RWPE1 (cell line): Measurements from ENCODE around the gene TRAPPC3.

Source experiments
- CTCF ChIA-PET: fragments of 350-600 bp; sonication (Branson Sonifier 250); formaldehyde crosslinking; extraction: SDS; loops from one replicate; lab custom pipeline; 2021; lab: Yijun Ruan, JAX
- POLR2A ChIA-PET: fragments of 400-600 bp; formaldehyde crosslinking; extraction: SDS; loops from one replicate; lab custom pipeline; 2020; ENCODE audit warnings: antibody characterized with exemption; ENCODE audit not compliant: low non-redundant PET; lab: Yijun Ruan, JAX
- DNase-seq: peaks from one replicate; pipeline ENCODE4 v3.0.0; 2012; ENCODE audit warnings: low spot score
- H3K27ac ChIP-seq: fragments of 450-650 bp; 2 replicates; pipeline ENCODE4 v1.5.1; 2017
- CTCF ChIP-seq: fragments of 450-650 bp; conservative IDR thresholded peaks from 2 replicates; pipeline ENCODE4 v1.5.1; 2017; ENCODE audit warnings: low read depth, mild to moderate bottlenecking

The TRAPPC3 gene

DNA sequence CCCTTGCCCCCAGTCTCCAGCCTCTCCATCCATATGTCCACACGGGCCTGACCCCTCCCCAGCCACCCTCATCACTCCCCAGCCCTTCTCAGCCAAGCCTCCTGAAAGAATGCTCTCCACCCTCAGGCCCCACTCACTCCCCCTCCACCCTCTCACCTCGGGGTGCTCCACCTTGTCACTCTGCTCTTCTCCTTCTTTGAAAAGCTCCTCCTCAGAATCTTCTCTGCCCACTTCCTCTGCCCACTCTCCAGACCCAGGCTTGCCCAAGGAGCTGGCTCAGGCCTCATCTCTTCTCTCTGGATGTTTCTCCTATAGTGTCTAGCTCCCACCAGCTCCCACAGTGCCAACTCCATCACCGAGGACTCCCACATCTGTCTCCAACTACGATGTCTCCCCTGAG, 38.1 kb downstream of the TRAPPC3 start:
- no peak for TF ChIP-seq CTCF
- H3K27ac ChIP-seq: no peak overlapping the region
- ChIA-PET CTCF (no interaction called here), POLR2A (no interaction called here)
- no peak for DNase-seq

DNA sequence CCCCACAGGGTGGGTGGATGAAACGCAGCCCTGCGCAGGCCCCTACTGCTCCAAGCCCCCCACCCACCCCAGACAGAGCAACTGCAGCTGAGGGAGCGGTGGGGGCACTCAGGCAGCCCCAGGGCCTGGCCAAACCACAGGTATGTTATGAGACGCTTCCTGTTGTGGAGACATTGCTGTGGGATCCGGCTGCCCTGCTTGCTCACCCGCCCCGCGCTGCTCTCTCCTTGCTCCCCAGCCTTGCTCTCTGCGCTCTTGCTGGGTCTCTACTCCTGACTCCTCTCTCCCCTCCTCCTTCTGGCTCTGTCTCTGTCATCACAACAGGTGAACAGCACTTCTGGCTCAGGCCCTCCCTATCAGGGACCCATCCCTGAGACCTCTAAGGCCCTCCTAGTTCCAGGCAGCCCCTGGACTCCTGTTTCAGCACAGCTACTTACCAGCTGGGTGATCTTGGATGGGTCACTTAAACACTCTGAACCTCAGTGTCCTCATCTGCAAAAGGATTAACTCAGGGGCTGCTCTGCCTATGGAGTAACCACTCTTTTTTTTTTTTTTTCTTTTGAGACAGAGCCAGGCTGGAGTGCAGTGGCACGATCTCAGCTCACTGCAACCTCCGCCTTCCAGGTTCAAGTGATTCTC, 40.1 kb downstream of the TRAPPC3 start:
- ChIA-PET CTCF (interaction anchor here (0.6 to 0.7 kb wide), 2 partner anchors 26 to 1189 kb away, joined by 5 to 6 read pairs; no protein-coding TSS in a partner anchor), POLR2A (interaction anchor here (0.6 kb wide), 1 partner anchor 26 kb away, joined by 7 read pairs; no protein-coding TSS in a partner anchor)
- H3K27ac ChIP-seq: peak overlapping the region; percentile 51
- no peak for TF ChIP-seq CTCF
- DNase-seq: peak; percentile 67

GRCh38 chr1:36108314-36108713, 41.0 kb downstream of the TRAPPC3 start:
- no peak for TF ChIP-seq CTCF
- DNase-seq: no peak
- ChIA-PET CTCF (interaction anchor here (0.7 kb wide), 1 partner anchor 27 kb away, joined by 6 read pairs; no protein-coding TSS in a partner anchor), POLR2A (no interaction called here)
- H3K27ac ChIP-seq: peak overlapping the region; percentile 51

DNA sequence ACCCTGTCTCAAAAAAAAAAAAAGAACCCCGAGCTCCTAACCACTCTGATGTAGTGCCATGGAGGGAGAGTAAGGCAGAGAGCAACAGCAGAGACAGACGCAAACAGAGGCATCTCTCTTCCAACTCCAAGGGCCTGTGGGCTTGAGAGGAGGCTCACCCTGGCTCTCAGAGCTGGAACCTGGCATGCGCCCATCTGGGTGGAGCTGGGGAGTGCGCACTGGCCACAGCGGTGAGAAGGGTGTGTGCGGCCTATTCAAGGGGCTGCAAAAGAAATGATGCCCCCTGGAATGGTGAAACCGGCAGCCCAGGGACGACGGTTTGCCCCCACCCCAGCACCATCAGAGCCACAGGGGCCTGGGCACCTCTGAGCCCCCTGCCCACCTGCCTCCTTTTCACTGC, 41.9 kb downstream of the TRAPPC3 start:
- ChIA-PET POLR2A (no interaction called here), CTCF (interaction anchor here (1.1 kb wide), 1 partner anchor 10 kb away, joined by 3 read pairs; no protein-coding TSS in a partner anchor)
- no peak overlapping the region for H3K27ac ChIP-seq
- TF ChIP-seq CTCF: no peak
- no peak for DNase-seq

GRCh38 chr1:36106269-36106668, 43.0 kb downstream of the TRAPPC3 start:
- CTCF ChIA-PET: interaction anchor here (0.6 kb wide), 1 partner anchor 171 kb away, joined by 3 read pairs; no protein-coding TSS in a partner anchor

GRCh38 chr1:36101546-36101945, 47.7 kb downstream of the TRAPPC3 start:
- TF ChIP-seq CTCF: no peak
- ChIA-PET POLR2A (interaction anchor here (0.6 to 0.8 kb wide), 2 partner anchors 62 to 93 kb away, joined by 5 to 9 read pairs; no protein-coding TSS in a partner anchor), CTCF (interaction anchor here (1.3 kb wide), 1 partner anchor 48 kb away, joined by 3 read pairs; the partner anchor contains the start of gene TRAPPC3)
- DNase-seq: no peak
- H3K27ac ChIP-seq: no peak overlapping the region

More at GRCh38 chr1:36106269-36106668, 43.0 kb downstream of the TRAPPC3 start:
- no peak for TF ChIP-seq CTCF
- no peak overlapping the region; the same call in 1 of the 2 replicates for H3K27ac ChIP-seq
- POLR2A ChIA-PET: no interaction called here
- DNase-seq: no peak
